ENCODE data around the gene FUT8.
A peak's percentile ranks its signal among the peaks of the same experiment; 100 is the strongest.
"Not testable (repeated sequence)": the region's sequence is repeated elsewhere in the genome, so short reads cannot be mapped to it uniquely, and the experiment has no call there.

The FUT8 gene

DNA sequence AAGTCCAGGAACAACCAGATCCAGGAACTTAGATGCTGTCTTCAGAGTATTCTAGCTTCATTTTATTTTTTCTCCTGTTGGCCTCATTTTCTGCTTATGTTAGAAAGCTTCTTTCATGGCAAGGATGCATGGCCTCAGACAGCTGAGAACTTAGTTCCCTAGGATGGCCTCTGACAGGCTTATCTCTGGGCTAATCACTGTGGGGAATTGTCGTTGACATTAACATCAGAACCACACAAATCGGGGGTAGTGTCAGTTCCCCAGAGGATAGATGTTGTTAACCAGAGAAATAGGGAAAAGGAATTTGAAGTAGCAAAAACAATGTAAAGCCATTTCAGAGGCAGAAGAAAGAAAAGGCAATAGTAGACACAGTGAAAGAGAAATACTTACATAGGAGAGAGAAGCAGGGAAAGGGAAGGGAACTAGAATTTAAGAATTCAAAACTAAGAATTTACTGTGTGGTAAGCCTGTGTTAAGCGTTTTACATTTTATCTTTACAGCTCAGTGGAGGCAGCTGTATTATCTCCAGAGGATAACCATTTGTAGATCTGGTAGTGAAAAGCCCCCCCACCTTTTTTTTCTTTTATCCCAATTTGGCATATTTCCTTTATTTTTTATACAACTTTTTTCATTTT lies 21.8 kb downstream of the FUT8 start:
- DNase-seq, result no peak
- intact Hi-C loops (cut with DNase I), result no loop called here

DNA sequence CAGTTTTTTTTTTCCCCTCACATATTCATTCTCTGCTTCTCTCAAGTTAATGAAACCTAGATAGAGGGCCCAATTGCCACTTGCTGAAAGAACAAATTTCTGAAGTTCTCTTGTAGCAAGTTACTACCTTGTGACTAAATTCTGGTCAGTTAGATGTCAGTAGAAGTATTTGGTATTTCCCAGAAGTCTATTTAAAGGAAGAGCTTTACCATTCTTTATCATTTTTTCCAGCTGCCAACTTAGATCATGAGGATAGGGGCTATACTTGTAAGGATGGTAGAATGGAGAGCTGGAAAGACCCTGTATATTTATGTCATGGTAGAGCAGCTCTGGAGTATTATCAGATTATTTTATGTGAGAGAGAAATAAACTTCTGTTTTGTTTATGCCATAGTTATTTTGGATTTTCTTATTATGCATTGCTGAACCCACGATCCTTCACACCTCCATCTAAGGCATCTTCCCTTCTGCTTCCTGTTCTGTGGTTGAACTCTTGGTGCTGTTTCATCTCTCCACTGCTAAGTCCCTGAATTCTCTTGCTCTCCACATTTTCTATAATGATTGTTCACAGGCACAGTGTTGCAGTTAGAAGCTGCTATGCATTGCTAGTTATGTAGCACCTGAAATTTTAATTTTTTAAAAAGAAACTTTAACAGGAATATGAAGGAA lies 25.9 kb downstream of the FUT8 start:
- no peak for DNase-seq
- intact Hi-C loops (cut with DNase I), result no loop called here

DNA sequence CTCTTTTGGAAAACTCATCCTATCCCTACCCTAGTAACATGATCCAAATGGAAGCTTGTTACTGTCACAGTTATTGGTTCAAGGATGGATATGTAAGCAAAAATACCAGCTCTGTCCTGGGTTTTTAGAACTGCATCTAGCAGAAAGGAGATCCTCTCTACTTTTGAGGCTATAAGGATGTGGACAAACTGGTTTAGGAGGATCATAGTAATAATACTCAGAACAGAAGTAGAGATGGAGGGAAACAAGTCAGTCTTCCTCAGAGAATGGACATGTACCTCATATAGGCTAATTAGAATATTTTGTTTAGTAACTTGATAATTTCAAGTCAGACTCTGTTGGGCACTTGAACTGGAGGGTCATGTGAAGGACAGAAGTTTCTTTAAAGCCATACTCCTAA lies 26.6 kb downstream of the FUT8 start:
- DNase-seq, result no peak
- intact Hi-C loops (cut with DNase I), result no loop called here

DNA sequence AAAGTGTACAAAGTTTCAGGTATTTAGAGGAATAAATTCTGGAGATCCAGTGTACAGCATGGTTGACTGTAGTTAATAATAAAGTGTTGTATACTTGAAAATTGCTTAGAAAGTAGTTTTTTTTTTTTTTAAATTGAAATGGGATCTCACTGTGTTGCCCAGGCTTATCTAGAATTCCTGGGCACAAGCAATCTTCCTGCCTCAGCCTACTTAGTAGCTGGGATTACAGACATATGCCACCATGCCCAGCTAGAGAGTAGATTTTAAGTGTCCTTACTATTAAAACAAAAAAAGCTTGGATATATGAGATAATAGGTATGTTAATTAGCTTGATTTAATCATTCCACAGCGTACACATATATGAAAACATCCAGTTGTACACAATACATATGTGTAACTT lies 27.7 kb downstream of the FUT8 start:
- no peak for DNase-seq
- intact Hi-C loops (cut with DNase I), result no loop called here

DNA sequence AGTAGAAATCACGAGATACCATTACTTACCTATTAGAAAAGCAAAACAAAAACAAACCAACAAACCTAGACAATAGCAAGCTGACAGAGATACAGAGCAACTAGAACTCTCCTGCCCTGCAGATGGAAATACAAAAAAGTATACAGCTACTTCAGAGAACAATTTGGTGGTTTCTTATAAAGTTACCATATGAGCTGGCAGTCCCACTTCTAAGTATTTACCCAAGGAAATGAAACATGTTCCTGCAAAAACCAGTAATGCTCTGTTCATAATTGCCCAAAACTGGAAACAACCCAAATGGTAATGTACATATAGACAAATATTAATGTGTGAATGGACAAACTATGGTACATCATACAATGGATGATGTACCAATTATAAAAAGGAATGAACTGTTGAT lies 31.7 kb downstream of the FUT8 start:
- intact Hi-C loops (cut with DNase I), result no loop called here
- no peak for DNase-seq

DNA sequence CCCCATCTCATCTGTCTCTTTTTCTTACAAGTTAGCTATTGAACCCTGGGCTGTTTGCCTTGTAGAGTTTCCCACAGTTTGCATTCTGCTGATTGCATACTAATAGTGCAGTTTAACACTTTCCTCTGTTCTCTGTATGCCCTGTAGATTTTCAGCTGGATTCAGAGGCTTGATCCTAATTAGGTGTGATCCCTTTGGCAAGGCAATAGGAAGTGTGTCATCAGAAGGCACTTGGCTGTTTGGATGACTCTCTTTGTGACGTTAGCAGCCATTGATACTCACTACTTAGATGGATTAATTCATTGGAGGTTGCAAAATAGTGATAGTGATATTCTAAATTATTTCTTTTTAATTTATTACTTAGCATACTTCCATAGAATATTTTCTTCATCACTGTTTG lies 33.6 kb downstream of the FUT8 start:
- DNase-seq, result no peak

DNA sequence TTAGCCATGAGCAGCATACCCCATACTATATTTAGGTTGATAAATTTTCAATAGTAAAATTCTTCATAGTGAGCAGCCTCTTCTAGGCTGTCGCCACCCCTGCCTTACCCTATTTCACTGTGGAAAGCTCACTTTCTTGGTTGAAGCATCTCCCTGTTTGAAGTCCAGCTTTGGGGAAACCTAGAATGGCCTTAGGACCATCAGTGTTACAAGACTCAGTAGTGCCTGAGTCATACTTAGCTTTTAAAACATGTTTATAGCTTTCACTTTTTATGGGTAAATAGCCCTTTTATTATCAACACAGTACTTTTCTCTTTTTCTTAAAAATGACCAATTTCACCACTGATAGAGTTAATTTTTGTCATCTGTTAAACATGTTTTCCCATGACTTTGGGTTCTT lies 37.1 kb downstream of the FUT8 start:
- DNase-seq, result no peak
- intact Hi-C loops (cut with DNase I), result no loop called here

More for the DNA sequence above, 33.6 kb downstream of the FUT8 start:
- intact Hi-C loops (cut with DNase I), result no loop called here

DNA sequence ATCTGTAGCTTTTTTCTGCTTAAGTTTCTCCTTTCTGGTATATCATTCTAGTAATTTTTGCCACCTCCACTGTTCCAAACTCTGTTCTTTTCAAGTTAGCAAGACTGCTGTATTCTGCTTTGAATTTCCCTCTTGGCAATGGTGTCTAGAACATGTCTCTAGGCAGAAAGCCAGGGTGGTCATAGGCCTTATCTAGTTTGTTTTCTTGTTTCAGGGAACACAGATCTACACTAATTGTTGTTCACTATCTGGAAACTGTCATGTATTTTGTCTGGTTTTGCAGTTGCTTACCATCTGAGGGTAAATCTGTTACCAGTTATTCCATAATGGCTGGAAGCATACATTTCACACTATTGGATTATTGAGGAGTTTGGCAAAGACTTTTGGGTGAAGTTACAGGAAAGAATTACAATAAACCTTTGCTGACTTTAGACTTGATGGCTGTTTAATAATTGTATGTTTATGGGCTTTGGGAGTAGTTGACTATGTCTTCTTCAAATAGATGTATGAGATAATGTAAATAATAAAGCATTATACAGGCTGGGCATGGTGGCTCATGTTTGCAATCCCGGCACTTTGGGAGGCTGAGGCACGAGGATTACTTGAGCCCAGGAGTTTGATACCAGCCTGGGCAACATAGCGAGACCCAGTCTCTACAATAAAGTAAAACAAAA lies 41.4 kb downstream of the FUT8 start:
- intact Hi-C loops (cut with DNase I), result no loop called here
- DNase-seq, result no peak

DNA sequence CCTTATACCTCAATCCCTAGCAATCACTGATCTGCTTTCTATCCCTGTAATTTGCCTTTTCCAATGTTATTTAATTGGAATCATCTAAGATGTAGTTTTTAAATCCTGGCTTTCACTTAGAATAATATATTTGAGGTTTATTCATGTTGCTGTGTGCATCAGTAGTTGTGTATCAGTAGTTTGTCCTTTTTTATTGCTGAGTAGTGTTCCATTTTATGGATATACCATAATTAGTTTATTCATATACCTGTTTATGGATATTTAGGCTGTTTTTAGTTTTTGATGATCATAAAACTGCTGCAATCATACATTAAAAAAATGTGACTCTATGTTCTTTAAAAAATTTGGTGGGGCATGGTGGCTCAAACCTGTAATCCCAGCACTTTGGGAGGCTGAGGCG lies 43.7 kb downstream of the FUT8 start:
- DNase-seq, result no peak
- intact Hi-C loops (cut with DNase I), result no loop called here

DNA sequence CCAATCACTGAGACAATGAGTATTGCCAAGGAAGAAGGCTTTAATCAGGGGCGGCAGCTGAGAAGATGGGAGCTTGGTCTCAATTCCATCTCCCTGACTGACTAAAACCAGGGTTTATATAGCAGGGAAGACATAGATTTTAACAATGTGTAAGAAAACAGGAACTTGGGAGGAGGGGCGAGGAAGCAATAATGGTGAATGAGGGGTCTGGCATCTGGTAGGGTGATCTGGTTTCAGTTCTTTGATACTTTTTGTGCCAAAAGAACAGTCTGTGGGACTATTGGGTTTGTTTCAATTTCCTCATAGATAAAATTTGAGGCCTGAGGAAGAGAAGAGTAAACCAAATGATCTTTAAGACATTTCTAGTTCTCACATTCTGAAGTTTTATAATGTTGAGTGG lies 49.2 kb downstream of the FUT8 start:
- intact Hi-C loops (cut with DNase I), result no loop called here
- no peak for DNase-seq

DNA sequence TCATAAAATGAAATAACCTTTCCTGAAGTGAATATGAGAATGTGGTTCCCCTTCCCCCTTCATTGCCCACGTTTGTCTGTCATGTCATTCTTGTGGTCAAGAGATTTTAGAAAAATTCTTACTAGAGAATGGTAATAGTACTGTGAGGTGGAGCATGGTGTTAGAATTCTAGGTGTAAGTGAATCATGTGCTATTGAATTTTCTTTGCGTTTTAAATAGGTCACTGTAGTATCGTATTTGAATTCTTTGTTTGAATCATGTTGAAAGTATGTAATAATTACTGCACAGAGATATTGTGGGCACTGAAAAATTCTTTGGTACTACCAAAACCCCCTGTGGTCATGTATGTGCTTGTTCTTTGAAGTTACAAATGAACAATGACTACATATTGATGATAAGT lies 49.9 kb downstream of the FUT8 start:
- no peak for DNase-seq
- intact Hi-C loops (cut with DNase I), result no loop called here

DNA sequence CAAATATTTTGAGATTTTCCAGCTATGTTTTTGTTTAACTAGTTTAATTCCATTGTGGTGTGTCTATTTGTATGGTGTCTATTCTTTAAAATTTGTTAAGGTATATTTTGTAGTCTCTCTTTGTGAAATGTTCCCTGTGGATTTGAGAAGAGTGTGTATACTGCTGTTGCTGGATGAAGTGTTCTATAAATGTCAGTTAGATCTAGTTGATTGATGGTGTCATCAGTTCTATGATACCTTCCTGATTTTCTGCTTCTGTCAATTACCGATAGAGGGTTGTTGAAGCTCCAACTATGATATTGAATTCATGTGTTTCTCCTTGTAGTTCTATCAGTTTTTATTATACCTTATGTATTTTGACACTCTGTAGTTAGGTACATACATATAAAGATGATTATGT lies 53.1 kb downstream of the FUT8 start:
- no peak for DNase-seq
- intact Hi-C loops (cut with DNase I), result no loop called here

DNA sequence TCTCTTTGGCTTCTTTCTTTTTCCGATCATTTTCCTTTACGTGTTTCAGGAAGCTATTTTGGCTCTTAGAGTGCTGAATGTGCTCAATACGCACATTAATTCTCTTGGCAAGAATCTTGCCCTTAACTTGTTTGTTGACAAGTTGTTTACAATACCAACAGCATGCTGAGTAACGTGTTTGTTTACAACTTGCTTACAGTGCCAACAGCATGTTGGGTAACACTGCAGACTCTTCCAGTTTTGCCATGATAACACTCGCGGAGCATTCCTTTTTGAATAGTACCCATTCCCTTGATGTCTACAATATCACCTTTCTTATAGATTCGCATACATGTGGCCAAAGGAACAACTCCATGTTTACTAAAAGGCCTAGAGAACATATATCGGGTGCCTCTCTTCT lies 55.4 kb downstream of the FUT8 start:
- DNase-seq; intact Hi-C loops (cut with DNase I): not testable (repeated sequence)

DNA sequence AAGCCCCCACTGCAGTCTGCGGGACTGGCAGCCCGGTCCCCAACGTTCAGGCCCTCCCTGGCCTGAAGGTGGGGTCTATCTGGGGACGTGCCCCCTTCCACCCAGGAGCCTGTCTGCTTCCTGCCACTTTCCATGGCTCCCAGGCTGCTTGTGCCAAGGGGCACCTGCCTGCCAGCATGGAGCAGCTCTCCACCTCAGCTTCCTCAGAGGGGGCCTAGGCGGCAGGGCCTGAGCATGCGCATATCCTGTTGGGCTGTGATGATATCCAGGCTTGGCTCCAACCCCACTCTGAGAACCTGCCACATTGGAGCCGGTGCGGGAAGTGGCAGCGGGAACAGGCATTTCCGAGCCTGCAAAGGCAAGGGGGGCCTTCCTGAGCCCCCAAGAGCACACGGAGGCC lies 57.4 kb downstream of the FUT8 start:
- intact Hi-C loops (cut with DNase I), result no loop called here
- DNase-seq, result no peak

DNA sequence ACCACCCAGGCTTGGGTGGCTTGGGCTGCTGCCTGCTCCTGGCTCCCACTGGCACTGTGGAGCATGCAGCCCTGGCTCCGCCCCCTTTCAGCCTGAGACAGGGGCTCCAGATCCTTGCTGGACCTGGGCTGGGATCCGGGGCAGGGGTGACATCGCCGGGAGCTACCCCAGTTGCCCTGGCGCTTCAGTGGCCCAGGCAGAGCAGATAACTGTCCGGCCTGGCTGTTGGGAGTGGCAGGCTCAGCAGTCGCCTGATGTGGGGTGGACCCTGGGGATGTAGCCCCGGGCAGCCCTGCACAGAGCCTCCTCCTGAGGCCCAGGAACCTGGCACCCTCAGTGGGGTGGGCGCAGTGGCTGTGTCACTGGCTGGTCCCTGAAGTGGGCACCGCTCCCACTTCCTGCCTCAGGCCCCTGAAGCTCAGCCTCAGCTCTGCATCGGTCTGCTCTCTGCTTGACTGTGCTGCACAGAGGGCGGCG lies 57.9 kb downstream of the FUT8 start:
- peak in 1 of 42 donors; percentile 32 for DNase-seq
- intact Hi-C loops (cut with DNase I), result no loop called here

DNA sequence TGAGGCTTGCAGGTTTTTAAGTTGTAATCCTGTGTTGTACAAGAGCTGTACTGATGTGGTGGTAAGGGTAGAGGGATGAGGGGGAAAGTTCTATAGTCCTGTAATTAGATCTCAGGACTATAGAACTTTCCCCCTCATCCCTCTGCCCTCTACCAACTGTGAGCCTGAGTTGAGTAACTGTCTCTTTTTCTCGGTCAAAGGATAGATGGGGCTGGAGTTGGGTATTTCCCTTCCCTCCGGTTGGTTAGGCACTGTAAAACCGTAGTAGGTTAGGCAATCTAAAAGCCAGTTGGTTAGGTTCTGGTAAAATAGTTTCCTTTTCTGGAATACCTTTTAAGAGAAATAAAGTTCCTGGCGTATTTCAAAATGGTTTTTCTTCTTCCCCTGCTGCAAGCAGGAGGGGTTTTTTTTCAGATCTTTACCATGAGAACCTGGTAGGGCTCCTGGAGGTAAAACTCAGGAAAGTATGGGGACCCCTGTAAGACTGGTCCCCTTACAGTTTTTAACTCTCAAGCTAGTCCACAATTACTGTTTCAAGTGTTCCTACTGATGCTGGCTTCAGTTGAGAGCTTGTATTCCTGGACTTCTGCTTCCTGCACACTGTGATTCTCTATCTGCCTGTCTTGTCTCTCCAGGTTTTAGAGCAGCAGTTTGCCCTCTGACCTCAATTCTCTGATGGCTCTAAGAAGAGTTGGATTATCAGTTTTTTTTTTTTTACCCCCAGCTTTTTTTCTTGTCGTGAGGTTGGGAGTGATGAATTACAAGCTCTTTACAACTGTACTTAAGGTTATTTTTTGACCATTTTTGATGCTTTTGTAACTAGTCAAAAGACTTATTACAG lies 58.7 kb downstream of the FUT8 start:
- DNase-seq, result no peak
- intact Hi-C loops (cut with DNase I), result no loop called here

DNA sequence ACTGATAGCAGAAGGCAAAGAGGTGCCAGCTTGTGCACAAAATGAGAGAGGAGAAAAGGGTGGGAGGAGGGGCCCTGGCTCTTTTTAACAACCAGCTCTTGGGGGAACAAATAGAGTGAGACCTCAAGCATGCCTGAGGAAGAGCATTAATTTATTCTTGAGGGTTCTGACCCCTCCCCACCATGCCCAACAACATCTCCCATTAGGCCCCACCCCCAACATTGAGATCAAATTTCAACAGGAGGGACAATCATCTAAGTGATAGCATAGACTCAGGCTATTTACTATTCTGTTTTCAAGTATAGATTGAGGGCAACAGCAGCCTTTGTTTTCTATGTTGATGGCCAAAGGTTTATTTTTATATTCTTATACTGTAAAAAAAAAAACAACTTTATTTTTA lies 59.7 kb downstream of the FUT8 start:
- no peak for DNase-seq
- intact Hi-C loops (cut with DNase I), result no loop called here

DNA sequence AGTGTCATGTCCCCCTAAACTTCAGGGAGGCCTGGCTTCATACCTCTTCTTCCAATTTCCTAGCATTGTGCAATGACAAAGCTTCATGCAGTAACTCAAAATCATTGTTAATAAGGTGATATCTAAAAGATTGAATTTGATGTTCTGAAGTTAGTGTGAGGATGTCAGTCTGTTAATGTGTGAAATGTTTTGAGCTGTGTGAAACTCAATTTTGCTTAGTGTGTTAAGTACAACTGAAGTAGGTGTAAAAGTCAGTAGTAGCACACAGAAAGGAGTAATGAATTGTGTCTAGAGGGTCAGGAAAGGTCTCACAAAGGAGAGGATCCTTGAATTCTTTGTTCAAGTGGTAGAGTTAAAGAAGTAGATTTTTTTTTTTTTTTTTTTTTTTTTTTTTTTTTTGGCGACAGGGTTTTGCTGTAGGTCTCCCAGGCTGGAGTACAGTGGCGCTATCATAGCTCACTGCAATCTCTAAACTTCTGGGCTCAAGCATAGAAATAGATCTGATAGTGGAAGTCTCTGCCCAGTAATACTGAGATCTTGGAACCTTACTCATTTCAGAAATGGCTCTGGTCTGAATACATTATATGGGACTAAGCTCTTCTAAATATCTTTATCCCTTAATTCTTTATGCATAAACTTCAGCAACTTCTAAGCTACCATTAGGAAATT lies 63.9 kb downstream of the FUT8 start:
- intact Hi-C loops (cut with DNase I), result no loop called here
- DNase-seq, result no peak

DNA sequence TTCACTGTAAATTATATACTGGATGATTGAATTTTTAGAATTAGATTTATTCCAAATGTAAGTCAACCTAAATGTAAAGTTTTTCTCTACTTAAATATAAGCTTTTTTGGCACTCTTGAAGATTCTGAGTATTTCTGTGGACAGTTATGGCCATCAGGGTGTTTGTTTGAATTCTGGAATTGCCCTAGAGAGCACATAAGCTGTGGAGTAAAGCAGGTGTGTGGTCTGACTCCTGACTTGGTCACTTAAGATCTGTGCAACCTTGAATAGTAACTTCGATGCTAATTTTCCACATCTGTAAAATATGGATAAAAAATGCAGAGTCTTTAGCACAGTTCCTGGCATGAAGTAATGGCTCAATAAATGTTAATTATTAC lies 64.4 kb downstream of the FUT8 start:
- intact Hi-C loops (cut with DNase I), result no loop called here
- no peak for DNase-seq
